SW480 (cell line): ENCODE results near the gene CARM1.

Source experiments
- DNase-seq: peaks from one replicate; pipeline ENCODE4 v3.0.0-alpha.2; 2016; ENCODE audit warnings: low spot score

The CARM1 gene

GRCh38 chr19:10907925-10908324 is 36.6 kb downstream of the CARM1 start:
- DNase-seq = no peak

GRCh38 chr19:10908380-10908960 is 37.1 kb downstream of the CARM1 start:
- no peak for DNase-seq

- DNase-seq = no peak
Measured at GRCh38 chr19:10911579-10912363, 40.4 kb downstream of the CARM1 start.

- no peak for DNase-seq
Measured at GRCh38 chr19:10912619-10913018, 41.3 kb downstream of the CARM1 start.

GRCh38 chr19:10913716-10914340 is 42.5 kb downstream of the CARM1 start:
- DNase-seq = no peak

GRCh38 chr19:10915130-10916091 is 44.1 kb downstream of the CARM1 start:
- DNase-seq = no peak

GRCh38 chr19:10916602-10917001 is 45.2 kb downstream of the CARM1 start:
- DNase-seq = no peak

GRCh38 chr19:10918359-10918758 is 47.0 kb downstream of the CARM1 start:
- no peak for DNase-seq

- DNase-seq = no peak
Measured at GRCh38 chr19:10919352-10920287, 48.3 kb downstream of the CARM1 start.

- DNase-seq = no peak
Measured at GRCh38 chr19:10920288-10920655, 48.9 kb downstream of the CARM1 start.

- DNase-seq = no peak
Measured at GRCh38 chr19:10920781-10921180, 49.4 kb downstream of the CARM1 start.

- no peak for DNase-seq
Measured at GRCh38 chr19:10921199-10921909, 50.0 kb downstream of the CARM1 start.

- no peak for DNase-seq
Measured at GRCh38 chr19:10921910-10922637, 50.7 kb downstream of the CARM1 start.

- no peak for DNase-seq
Measured at GRCh38 chr19:10922638-10923014, 51.3 kb downstream of the CARM1 start.

- no peak for DNase-seq
Measured at GRCh38 chr19:10923260-10924112, 52.1 kb downstream of the CARM1 start.

GRCh38 chr19:10924597-10924996 is 53.2 kb downstream of the CARM1 start:
- no peak for DNase-seq

GRCh38 chr19:10927730-10928562 is 56.6 kb downstream of the CARM1 start:
- DNase-seq = no peak
